ENCODE results near the gene KRT6B.
"Not testable (repeated sequence)": the region's sequence is repeated elsewhere in the genome, so short reads cannot be mapped to it uniquely, and the experiment has no call there.

KRT6B gene

DNA sequence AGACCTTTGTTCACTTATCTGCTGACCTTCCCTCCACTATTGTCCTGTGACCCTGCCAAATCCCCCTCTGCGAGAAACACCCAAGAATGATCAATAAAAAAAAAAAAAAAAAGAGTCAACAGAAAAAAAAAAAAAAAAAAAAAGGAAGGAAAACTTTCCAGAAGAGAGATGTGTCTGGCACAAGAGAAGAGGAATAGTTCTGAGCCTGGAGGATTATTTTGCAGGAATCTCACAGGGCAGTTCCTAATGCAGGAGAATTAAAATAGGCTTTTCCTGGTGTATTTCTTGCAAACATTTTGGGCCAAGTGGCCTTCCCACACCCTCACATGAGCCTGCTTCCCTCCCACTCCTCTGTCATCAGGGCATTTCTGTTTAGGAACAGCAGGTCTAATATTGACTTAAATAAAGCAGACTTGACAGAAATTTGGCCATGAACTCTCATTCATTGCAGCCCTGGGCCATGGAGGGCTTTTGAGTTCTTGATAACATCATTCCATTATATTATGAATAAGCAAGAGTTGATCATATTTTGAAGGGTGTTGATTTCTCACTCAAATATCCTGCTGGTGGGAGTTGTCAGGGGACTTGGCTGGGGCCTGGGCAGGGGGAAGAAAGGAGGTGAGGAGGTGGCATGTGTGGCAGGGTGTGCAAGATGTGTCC, 41.2 kb downstream of the KRT6B start:
- not testable (repeated sequence) for DNase-seq

DNA sequence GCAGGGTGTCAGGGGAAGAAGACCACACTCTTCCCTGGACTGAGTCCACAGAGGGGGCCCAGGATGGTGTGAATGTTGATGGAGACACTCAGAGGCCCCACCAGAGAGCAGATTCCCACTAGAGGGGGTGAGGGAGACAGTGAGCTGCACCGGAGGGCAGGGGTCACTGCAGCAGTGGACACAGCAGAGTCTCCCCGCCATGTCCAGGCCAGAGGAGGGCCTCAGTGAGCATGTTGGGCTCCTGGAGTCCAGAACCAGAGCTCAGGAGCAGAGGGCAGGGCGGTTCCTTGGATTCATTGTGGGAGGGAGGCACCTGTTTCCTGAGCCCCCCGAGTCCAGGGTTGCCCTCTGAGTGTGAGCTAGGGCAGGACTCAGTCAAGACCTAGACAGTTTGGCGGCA, 44.0 kb downstream of the KRT6B start:
- DNase-seq, result no peak

DNA sequence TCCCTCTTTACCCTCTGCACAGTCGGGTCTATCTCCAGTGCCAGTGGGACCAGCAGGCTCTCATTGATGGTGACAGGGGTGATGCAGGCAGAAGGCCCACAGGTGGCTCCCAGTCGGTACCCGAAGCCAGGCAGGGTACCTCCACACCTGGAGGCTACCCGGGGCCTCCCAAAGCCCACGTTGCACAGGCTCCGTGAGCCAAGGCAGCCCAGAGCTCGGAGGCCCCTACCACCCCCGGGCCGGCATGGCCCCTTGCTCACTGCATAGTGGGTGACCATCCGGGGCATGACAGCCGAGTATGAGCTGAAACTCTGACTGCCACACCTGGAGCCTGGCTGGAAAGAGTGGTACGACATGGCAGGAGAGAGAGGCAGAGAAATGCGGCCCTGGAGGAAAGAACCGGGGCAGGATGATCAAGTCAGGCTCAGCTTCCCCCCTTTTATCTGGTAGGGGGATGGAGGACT, 46.0 kb downstream of the KRT6B start, which contains the start of gene KRT82:
TSS of gene KRT82 (minus strand) at position 414 of the 464 bp plus-strand sequence. CDS start at position 356, 58 bp downstream.
- DNase-seq, result no peak

DNA sequence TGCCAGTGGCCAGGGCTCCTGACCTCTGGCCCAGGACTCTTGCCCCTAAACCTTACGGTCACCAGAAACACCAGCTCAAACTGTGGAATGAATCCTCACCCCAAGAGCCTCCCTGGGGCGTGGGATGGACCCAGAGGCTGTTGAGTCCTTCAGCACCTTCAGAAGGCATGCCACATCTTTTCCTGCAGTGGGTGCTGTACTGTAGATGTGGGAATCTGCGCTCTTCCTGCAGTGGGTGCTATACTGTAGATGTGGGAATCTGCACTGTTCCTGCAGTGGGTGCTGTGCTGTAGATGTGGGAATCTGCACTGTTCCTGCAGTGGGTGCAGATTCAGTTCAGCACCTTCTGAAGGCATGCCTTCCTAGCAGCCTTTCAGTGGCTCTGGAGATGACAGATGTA, 47.0 kb downstream of the KRT6B start:
- DNase-seq, result no peak

DNA sequence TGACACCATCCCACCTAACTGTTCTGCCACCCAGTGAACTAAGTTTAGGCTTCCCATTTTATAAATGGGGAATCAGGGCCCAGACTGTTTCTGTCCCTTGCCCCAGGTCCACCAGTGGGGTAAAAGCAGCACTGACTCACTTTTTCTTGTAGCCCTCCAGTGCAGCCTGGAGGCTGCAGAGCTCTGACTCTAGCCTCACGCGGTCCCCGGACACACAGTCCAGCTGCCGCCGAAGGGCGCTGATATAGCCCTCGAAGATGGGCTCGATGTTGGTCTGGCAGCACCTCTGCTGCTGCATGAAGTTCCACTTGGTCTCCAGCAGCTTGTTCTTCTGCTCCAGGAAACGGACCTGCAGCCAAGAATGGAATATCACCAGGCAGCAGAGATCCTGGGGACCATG, 48.4 kb downstream of the KRT6B start:
- no peak for DNase-seq

DNA sequence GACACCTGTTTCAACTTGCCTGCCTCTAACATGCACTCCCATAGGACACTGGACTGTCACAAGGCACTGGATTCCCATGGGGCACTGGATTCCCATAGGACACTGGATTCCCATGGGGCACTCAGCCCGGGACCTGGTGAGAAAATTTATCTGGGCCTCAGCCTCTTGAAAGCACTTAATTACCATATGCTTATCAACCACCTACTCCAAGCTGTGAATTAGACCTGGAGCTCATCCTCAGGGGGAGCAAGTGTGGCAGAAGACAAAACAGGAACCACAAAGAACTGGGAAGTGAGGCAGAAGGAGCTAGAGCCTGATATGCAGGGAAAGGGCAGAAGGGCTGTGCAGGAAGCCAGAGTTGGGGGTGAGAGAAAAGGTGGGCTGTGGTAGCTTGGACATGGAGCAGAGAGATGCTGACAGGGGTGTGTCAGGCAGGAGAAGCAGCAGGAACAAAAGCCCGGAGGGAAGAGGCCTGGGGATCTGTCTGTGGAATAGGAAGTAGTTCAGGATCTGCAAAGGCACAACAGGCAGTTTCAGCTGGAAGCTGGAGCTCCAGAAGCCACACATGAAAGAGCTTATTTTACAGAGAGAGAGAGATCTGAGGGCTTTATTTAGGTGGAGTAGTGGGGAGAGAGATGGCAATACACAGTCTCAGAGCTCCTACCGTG, 48.9 kb downstream of the KRT6B start:
- DNase-seq, result no peak

DNA sequence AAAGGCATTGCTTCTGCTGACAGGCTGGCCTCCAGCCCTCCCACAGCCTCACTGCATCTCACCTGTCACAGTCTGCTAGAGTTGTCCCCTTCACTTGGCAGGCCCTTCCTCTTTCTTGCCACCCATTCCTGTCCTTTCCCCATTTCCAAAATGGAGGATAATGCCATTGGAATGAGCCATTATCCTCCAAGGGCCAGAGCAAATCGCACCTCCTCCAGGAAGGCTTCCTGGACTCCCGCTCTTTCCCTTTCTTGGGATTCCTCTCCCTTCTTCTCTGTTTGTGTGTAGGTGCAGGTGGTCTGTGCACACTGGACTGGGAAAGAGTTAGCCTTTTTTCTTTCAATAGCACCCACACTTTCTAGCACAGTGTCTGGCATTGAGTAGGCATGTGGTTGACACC, 49.6 kb downstream of the KRT6B start:
- no peak for DNase-seq

DNA sequence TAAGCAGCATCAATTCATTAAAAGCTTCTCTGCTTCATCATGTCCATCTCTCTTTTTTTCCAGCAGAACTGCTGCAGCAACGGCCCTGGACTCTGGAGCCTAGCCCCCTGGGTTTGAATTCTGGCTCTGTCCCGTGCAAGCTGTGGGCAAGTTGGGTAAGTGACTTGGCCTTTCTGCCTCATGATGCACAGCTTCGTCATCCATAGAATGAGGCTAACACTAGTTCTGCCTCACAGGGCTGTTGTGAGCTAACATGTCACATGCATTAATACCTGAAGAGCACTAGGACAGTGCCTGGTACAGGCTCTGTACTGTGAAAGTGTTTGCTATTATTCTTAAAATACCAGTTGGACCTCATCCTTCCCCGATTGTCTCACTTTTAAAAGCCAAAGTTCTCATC, 50.0 kb downstream of the KRT6B start:
- no peak for DNase-seq

DNA sequence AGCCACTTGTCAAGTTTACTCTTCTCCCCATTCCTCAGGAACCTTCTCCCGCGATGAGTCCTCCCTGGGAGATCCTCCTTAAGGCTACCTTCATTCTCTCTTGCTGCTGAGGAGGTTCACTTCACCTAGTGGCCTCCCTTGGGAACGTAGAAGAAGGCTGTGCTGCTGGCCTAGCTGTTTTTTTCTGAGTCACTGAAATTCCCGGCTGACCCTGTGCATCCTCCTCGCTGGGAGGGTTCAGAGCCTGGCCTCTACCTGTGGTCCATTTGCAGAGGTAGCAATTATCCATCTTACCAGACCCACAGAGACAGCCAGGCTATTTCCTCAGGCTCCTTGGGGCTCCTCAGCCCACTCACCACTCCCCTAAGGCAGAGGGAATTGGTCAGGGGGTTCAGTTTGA, 50.4 kb downstream of the KRT6B start:
- DNase-seq, result no peak

DNA sequence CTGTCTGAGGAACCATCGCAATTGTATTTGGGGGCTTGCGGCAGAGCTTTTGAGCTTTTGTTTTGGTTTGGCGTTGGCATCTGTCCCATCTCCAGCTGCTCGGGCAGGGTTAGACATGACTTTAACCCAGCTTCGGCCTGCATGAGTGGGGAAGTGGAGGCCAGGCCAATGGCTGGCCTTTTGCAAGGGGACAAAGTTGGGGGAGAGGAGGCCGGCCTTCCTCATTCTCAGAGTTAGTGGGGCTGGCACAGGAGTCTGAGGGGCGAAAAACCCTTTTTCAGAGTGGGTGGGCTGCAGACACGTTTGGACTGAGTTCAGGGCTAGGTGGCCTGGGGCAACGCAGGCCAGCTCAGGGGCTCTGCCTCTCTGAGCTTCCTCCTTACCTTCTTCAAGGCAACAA, 51.0 kb downstream of the KRT6B start:
- DNase-seq, result no peak

DNA sequence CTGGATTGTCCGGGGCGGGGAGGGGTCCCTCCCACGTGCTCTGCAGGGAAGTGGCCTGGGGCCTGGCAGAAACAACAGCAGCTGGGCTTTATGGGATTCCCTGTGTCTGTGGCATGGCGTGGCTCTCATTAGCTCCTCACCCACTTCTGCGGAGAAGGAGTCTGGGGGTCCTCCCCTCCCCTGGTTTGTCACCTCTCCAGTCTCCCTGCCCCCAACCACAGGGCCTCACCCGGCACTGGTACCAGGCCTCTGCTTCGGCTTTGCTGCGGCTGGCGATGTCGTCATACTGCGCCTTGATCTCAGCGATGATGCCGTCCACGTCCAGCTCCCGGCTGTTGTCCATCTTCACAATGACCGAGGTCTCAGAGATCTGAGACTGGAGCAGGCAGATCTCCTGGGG, 52.2 kb downstream of the KRT6B start:
- DNase-seq, result no peak

DNA sequence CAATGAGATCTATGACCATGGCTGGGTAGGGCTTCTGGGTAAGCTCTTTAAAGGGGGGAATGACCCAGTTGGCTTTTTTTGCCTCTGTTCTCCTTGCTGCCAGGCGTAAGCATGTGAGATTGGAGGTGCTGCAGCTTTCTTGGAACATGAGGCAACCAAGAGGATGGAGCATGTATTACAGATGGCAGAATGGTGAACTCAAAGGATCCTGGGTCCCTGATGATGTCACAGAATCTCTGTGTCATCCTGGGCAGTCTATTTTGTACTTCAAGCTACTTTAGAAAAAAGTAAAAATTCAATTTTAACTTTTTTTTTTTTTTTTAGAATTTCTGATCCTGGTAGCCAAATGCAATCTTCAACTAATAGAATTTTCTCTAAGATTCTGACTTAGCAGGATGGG, 53.8 kb downstream of the KRT6B start:
- no peak for DNase-seq

DNA sequence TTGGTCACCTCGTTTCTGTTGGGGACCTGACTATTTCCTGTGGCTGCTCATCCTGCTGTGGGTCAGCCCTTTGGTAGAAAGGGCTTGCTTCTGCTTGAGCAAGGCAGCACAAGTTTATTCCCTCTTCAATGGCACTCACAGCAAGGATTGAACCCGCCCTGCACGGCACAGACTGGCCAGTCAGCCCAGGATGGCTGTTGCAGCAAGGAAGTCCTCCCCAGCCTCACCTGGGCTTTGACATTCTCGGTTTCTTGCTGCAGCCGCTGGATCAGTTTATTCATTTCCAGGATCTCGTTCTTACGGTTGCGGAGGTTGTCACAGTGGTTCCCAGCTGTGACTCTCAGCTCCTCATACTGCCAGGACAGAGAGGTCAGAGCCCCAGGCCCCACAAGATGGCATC, 55.3 kb downstream of the KRT6B start:
- DNase-seq, result no peak
